Osteocyte (in vitro differentiated cells): ENCODE data around the gene TMC5. TPM values are rescaled to one million over a fixed set of nuclear protein-coding genes. Genes with fewer than 3 reads are reported as not detected.

Experiments
- DNase-seq: peaks from one replicate; pipeline ENCODE4 v3.0.0; 2021; ENCODE audit warnings: mixed read lengths; ENCODE audit not compliant: unreplicated experiment; ENCODE audit errors: extremely low spot score
- H3K27ac Mint-ChIP-seq: one replicate; pipeline ENCODE4 v1.8.0; 2021; ENCODE audit warnings: mild to moderate bottlenecking, mixed read lengths; ENCODE audit not compliant: unreplicated experiment
- H3K27me3 Mint-ChIP-seq: one replicate; pipeline ENCODE4 v1.8.0; 2021; ENCODE audit warnings: mixed read lengths; ENCODE audit not compliant: unreplicated experiment
- H3K36me3 Mint-ChIP-seq: one replicate; pipeline ENCODE4 v1.8.0; 2021; ENCODE audit warnings: mixed read lengths; ENCODE audit not compliant: unreplicated experiment
- H3K4me1 Mint-ChIP-seq: one replicate; pipeline ENCODE4 v1.8.0; 2021; ENCODE audit warnings: mixed read lengths; ENCODE audit not compliant: unreplicated experiment
- H3K4me3 Mint-ChIP-seq: one replicate; pipeline ENCODE4 v1.8.0; 2021; ENCODE audit warnings: mild to moderate bottlenecking, moderate library complexity, mixed read lengths; ENCODE audit not compliant: unreplicated experiment
- H3K9me3 Mint-ChIP-seq: one replicate; pipeline ENCODE4 v1.8.0; 2021; ENCODE audit warnings: mixed read lengths; ENCODE audit not compliant: unreplicated experiment
- total RNA-seq: library from RNA; stranded (reverse); gene quantifications from 2 replicates; pipeline ENCODE4 v1.2.1, GENCODE V29; 2021
- TF ChIP-seq, protein P1 (sequence below): fragments of 200-600 bp; sonication (generic); IDR thresholded peaks from 2 replicates; pipeline ENCODE4 v1.5.0; 2021; ENCODE audit warnings: antibody characterized with exemption, mild to moderate bottlenecking, moderate library complexity

TMC5 gene
- total RNA-seq, 1 donor from 2014 or later = not detected

DNA sequence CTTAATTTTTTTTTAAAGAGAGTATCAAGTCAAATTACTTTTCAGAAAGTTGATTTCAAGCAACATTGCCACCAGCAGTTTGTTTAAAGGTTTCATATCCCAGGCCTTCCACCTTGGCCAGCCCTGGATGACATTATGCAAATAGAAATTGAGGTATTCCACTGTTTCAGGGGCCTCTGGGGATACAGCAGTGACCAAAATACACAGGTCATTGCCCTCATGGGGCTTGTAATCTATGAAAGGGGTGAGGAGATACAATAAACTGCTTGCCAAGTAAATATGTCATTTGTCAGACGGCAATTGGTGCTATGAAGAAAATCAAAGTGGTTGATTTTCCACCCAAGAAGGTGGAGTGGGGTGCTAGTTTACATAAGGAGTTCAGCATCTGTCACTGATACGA is 37.8 kb upstream of the TMC5 start:
- Mint-ChIP-seq H3K4me3 (no peak overlapping the region), H3K36me3 (no peaks in the 10 kb centered on the region), H3K27me3 (no peaks in the 10 kb centered on the region), H3K9me3 (no peaks in the 10 kb centered on the region), H3K4me1 (no peaks in the 10 kb centered on the region), H3K27ac (no peak overlapping the region)
- DNase-seq = no peak
- TF ChIP-seq, protein P1, sequence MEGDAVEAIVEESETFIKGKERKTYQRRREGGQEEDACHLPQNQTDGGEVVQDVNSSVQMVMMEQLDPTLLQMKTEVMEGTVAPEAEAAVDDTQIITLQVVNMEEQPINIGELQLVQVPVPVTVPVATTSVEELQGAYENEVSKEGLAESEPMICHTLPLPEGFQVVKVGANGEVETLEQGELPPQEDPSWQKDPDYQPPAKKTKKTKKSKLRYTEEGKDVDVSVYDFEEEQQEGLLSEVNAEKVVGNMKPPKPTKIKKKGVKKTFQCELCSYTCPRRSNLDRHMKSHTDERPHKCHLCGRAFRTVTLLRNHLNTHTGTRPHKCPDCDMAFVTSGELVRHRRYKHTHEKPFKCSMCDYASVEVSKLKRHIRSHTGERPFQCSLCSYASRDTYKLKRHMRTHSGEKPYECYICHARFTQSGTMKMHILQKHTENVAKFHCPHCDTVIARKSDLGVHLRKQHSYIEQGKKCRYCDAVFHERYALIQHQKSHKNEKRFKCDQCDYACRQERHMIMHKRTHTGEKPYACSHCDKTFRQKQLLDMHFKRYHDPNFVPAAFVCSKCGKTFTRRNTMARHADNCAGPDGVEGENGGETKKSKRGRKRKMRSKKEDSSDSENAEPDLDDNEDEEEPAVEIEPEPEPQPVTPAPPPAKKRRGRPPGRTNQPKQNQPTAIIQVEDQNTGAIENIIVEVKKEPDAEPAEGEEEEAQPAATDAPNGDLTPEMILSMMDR = no peak

DNA sequence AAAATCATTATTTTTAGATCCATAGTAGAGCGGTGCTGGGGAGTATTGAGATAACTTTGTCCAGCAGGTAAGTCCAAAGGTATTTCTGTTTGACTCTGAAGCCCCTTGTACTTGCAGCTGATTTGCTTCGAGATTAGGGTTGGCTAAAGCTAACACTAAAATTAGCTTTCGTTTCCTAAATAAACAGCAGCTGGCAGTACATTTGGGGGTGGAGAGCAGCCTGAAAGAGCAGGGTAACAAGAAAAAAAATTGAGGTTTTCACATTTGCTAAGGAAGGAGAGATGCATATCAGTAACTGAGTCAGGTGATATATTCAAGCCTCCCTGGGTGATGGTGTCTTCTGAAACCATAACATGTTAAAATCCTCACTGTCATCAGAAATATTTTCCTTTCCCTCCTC is 37.4 kb upstream of the TMC5 start:
- H3K27ac Mint-ChIP-seq = no peak overlapping the region
- peaks cover 1% of the 10 kb centered on the region for H3K27me3 Mint-ChIP-seq
- no peak for DNase-seq
- TF ChIP-seq, protein P1 = no peak
- H3K4me3 Mint-ChIP-seq = no peak overlapping the region
- H3K4me1 Mint-ChIP-seq = no peaks in the 10 kb centered on the region
- no peaks in the 10 kb centered on the region for H3K36me3 Mint-ChIP-seq
- no peaks in the 10 kb centered on the region for H3K9me3 Mint-ChIP-seq

GRCh38 chr16:19382084-19382801 is 35.4 kb upstream of the TMC5 start:
- Mint-ChIP-seq H3K4me1 (no peaks in the 10 kb centered on the region), H3K36me3 (no peaks in the 10 kb centered on the region), H3K27me3 (peaks cover 3% of the 10 kb centered on the region), H3K4me3 (no peak overlapping the region), H3K9me3 (no peaks in the 10 kb centered on the region), H3K27ac (no peak overlapping the region)
- TF ChIP-seq, protein P1 = no peak
- no peak for DNase-seq

DNA sequence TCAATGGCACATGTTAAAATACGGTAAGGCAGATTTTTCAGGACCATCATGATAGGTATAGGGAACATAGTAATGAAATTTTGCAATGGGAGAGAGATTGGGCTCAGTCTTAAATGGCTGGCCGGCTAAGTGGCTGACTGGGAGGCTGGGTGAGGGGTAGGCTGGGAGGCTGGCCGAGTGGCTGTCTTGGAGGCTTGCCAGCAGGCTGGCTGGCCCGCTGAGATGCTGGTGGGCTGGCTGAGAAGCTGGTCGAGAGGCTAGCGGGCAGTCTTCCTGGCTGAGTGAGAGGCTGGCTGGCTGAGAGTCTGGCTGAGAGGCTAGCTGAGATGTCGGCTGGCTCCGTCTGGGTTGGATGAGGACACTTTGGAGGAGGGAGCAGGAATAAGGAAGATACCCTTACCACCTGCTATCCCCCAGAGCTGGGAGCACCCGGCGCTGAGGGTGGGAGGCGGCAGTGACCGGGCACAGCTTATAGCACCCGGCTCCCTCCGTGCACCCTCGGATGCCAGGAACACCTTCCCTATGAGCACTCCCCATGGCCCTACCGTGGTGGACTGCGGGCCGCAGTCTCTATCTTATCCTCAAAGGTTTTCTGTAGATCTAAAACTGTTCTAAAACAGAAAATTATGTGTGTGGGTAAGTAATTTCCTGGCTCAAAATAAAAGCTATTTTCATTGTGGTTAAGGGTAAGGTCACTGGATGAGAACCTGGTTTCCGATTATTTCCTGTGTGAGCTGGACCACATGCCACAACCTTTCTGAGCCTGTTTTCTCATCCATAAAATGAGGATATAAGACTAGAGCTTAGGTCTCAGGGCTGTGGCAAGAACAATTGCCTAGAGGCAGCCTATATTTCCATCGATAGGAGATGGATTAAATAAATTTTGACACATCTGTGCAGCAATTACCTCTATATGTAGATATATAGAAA is 34.5 kb upstream of the TMC5 start:
- Mint-ChIP-seq H3K4me1 (no peaks in the 10 kb centered on the region), H3K27ac (no peak overlapping the region)

More for the DNA sequence above, 34.5 kb upstream of the TMC5 start:
- no peaks in the 10 kb centered on the region for H3K36me3 Mint-ChIP-seq
- H3K9me3 Mint-ChIP-seq = no peaks in the 10 kb centered on the region
- DNase-seq = no peak
- TF ChIP-seq, protein P1 = no peak
- H3K27me3 Mint-ChIP-seq = peaks cover 3% of the 10 kb centered on the region
- H3K4me3 Mint-ChIP-seq = no peak overlapping the region
